WTC11 (cell line): Measurements from ENCODE around the gene ADRB2. TPM values are rescaled to one million over a fixed set of nuclear protein-coding genes. Genes with fewer than 3 reads are reported as not detected.

Source experiments
- ATAC-seq: fragments of 200-7000 bp; cut with Tn5 transposase; 2 replicates; pipeline ENCODE4 v1.10.0; 2021; ENCODE audit warnings: mild to moderate bottlenecking, moderate library complexity
- CTCF ChIA-PET: fragments of 300-600 bp; sonication (Branson Sonifier 250); formaldehyde crosslinking; loops from one replicate; lab custom pipeline; 2021; ENCODE audit warnings: antibody characterized with exemption; lab: Charles Lee
- POLR2A ChIA-PET: fragments of 350-600 bp; sonication (Branson Sonifier 250); formaldehyde crosslinking; loops from one replicate; lab custom pipeline; 2021; ENCODE audit warnings: antibody characterized with exemption; lab: Charles Lee
- DNase-seq: peaks from one replicate; pipeline ENCODE4 v3.0.0; 2021; ENCODE audit warnings: low spot score
- H3K27ac Mint-ChIP-seq: 2 replicates; pipeline ENCODE4 v1.8.0; 2021; ENCODE audit warnings: mixed read lengths
- H3K27me3 Mint-ChIP-seq: 2 replicates; pipeline ENCODE4 v1.8.0; 2021; ENCODE audit warnings: low read depth, mild to moderate bottlenecking, moderate library complexity, mixed read lengths
- H3K36me3 Mint-ChIP-seq: 2 replicates; pipeline ENCODE4 v1.8.0; 2021; ENCODE audit warnings: mixed read lengths
- H3K4me1 Mint-ChIP-seq: 2 replicates; pipeline ENCODE4 v1.8.0; 2022; ENCODE audit warnings: mixed read lengths
- H3K4me3 Mint-ChIP-seq: 2 replicates; pipeline ENCODE4 v1.8.0; 2021; ENCODE audit warnings: mild to moderate bottlenecking, moderate library complexity, mixed read lengths
- H3K9me3 Mint-ChIP-seq: 2 replicates; pipeline ENCODE4 v1.8.0; 2021; ENCODE audit warnings: mixed read lengths
- ATF1 ChIP-seq: sonication (generic); formaldehyde crosslinking; IDR thresholded peaks from 2 replicates; pipeline ENCODE4 v1.8.1; 2023; ENCODE audit warnings: mild to moderate bottlenecking, moderate library complexity, missing genetic modification reagents
- ATF2 ChIP-seq: sonication (generic); formaldehyde crosslinking; IDR thresholded peaks from 2 replicates; pipeline ENCODE4 v1.8.1; 2022; ENCODE audit warnings: low read depth, missing genetic modification reagents, borderline replicate concordance
- ATF6 ChIP-seq: sonication (generic); formaldehyde crosslinking; IDR thresholded peaks from 2 replicates; pipeline ENCODE4 v1.8.1; 2023; ENCODE audit warnings: mild to moderate bottlenecking, missing genetic modification reagents
- CBFB ChIP-seq: sonication (generic); formaldehyde crosslinking; IDR thresholded peaks from 2 replicates; pipeline ENCODE4 v1.8.1; 2022; ENCODE audit warnings: mild to moderate bottlenecking, low read depth, missing genetic modification reagents
- E2F4 ChIP-seq: sonication (generic); formaldehyde crosslinking; IDR thresholded peaks from 2 replicates; pipeline ENCODE4 v1.8.1; 2022; ENCODE audit warnings: low read depth, mild to moderate bottlenecking, moderate library complexity, missing genetic modification reagents, borderline replicate concordance
- FOXK1 ChIP-seq: sonication (generic); formaldehyde crosslinking; IDR thresholded peaks from 2 replicates; pipeline ENCODE4 v1.8.0; 2022; ENCODE audit warnings: mild to moderate bottlenecking, moderate library complexity, missing genetic modification reagents
- FOXP1 ChIP-seq: sonication (generic); formaldehyde crosslinking; IDR thresholded peaks from 2 replicates; pipeline ENCODE4 v1.8.0; 2022; ENCODE audit warnings: missing genetic modification reagents, mild to moderate bottlenecking, moderate library complexity, borderline replicate concordance
- GTF2I ChIP-seq: fragments of 250-450 bp; sonication (Bioruptor Pico); conservative IDR thresholded peaks from 2 replicates; pipeline ENCODE4 v1.4.0; 2021; ENCODE audit warnings: mild to moderate bottlenecking
- KAT7 ChIP-seq: sonication (generic); formaldehyde crosslinking; IDR thresholded peaks from 2 replicates; pipeline ENCODE4 v1.8.1; 2023; ENCODE audit warnings: missing genetic modification reagents, mild to moderate bottlenecking, borderline replicate concordance
- MXD4 ChIP-seq: fragments of 250-450 bp; sonication (Bioruptor Pico); IDR thresholded peaks from 2 replicates; pipeline ENCODE4 v1.8.0; 2021; ENCODE audit warnings: mild to moderate bottlenecking, moderate library complexity, borderline replicate concordance
- MYBL2 ChIP-seq: sonication (generic); formaldehyde crosslinking; IDR thresholded peaks from 2 replicates; pipeline ENCODE4 v1.8.1; 2023; ENCODE audit warnings: mild to moderate bottlenecking, moderate library complexity, missing genetic modification reagents
- NR3C1 ChIP-seq: sonication (generic); formaldehyde crosslinking; conservative IDR thresholded peaks from 2 replicates; pipeline ENCODE4 v1.8.1; 2023; ENCODE audit warnings: low read depth, mild to moderate bottlenecking, missing genetic modification reagents
- PRDM15 ChIP-seq: sonication (generic); formaldehyde crosslinking; IDR thresholded peaks from 2 replicates; pipeline ENCODE4 v1.8.0; 2022; ENCODE audit warnings: missing genetic modification reagents
- RORB ChIP-seq: fragments of 250-450 bp; sonication (Bioruptor Pico); IDR thresholded peaks from 2 replicates; pipeline ENCODE4 v1.9.0; 2021; ENCODE audit warnings: mild to moderate bottlenecking
- SMAD3 ChIP-seq: sonication (generic); formaldehyde crosslinking; IDR thresholded peaks from 2 replicates; pipeline ENCODE4 v1.8.0; 2022; ENCODE audit warnings: missing genetic modification reagents, mild to moderate bottlenecking, borderline replicate concordance
- ZBTB43 ChIP-seq: sonication (generic); formaldehyde crosslinking; IDR thresholded peaks from 2 replicates; pipeline ENCODE4 v1.8.1; 2023; ENCODE audit warnings: mild to moderate bottlenecking, missing genetic modification reagents
- ZNF281 ChIP-seq: sonication (generic); formaldehyde crosslinking; IDR thresholded peaks from 2 replicates; pipeline ENCODE4 v1.8.0; 2023; ENCODE audit warnings: mild to moderate bottlenecking, missing genetic modification reagents
- ZNF512 ChIP-seq: sonication (generic); formaldehyde crosslinking; IDR thresholded peaks from 2 replicates; pipeline ENCODE4 v1.8.1; 2022; ENCODE audit warnings: missing genetic modification reagents, borderline replicate concordance
- total RNA-seq: library from RNA; stranded (reverse); gene quantifications from 3 replicates; pipeline ENCODE4 v1.2.3, GENCODE V29; 2021
- TF ChIP-seq, protein P1 (sequence below): fragments of 250-450 bp; sonication (Bioruptor Pico); IDR thresholded peaks from 2 replicates; pipeline ENCODE4 v1.9.0; 2021; ENCODE audit warnings: mild to moderate bottlenecking

Gene ADRB2
- total RNA-seq, 1 experiment from 2014 or later, result 1.2 TPM

DNA sequence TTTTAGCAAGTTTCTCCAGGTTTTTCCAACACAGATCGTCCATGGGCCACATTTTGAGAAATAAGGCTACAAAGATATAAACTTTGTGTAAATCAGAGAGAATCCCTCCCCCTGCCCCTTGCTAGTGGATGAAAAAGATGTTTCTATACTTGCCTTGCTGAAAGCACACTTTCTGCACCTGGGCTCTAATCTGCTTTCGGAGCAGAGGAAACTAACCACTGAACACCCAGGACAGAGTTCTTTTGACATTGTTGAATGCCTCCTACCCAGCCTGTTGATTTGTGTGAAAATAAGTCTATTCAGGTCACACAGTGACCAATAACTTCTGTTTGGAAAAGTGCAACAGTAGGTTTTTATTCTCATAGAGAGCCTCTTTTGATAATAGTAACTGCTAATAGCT is 7.5 kb downstream of the ADRB2 start (continued):
- no peak for TF ChIP-seq ATF2 (CRISPR knock-in tag)
- TF ChIP-seq MYBL2 (CRISPR knock-in tag), result no peak
- TF ChIP-seq FOXP1 (CRISPR knock-in tag), result no peak
- no peak for TF ChIP-seq ZNF512

DNA sequence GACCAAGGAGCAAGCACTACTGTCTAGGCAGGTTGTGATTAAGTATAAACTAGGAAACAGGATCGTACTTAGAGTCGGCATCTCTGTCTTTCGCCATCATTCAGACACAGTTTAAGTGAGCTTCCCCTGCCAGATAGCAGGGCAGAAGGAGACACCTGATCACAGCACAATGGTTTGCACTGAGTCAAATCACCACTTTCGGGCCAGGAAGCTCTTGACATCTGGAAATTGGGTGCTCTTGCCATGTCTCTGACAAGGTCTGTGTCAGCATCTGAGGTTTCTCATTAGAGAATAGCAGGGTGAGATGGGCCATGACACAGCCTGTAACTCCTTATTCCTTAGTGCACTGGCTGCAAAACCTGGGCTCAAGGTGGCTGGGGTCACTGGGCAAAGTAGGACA is 8.3 kb downstream of the ADRB2 start:
- H3K9me3 Mint-ChIP-seq, result no peaks in the 10 kb centered on the region
- H3K27me3 Mint-ChIP-seq, result peaks cover 2% of the 10 kb centered on the region; the same call in 1 of the 2 replicates
- no peak for ATAC-seq
- no peaks in the 10 kb centered on the region for H3K36me3 Mint-ChIP-seq
- TF ChIP-seq ATF1 (CRISPR knock-in tag) (no peak), MXD4 (CRISPR knock-in tag) (no peak), RORB (no peak), E2F4 (CRISPR knock-in tag) (no peak), KAT7 (no peak), GTF2I (CRISPR knock-in tag) (no peak), SMAD3 (CRISPR knock-in tag) (no peak), NR3C1 (CRISPR knock-in tag) (no peak), ZBTB43 (CRISPR knock-in tag) (no peak), PRDM15 (CRISPR knock-in tag) (no peak), CBFB (CRISPR knock-in tag) (no peak), ATF6 (no peak), ZNF281 (CRISPR knock-in tag) (no peak), FOXK1 (CRISPR knock-in tag) (no peak)
- TF ChIP-seq, protein P1, sequence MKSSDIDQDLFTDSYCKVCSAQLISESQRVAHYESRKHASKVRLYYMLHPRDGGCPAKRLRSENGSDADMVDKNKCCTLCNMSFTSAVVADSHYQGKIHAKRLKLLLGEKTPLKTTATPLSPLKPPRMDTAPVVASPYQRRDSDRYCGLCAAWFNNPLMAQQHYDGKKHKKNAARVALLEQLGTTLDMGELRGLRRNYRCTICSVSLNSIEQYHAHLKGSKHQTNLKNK (CRISPR knock-in tag), result no peak
- H3K4me3 Mint-ChIP-seq, result no peak overlapping the region
- H3K4me1 Mint-ChIP-seq, result peaks cover 22% of the 10 kb centered on the region
- DNase-seq, result no peak
- ChIA-PET CTCF (interaction anchor here (1.6 kb wide), 1 partner anchor 123 kb away, joined by 5 read pairs; no protein-coding TSS in a partner anchor), POLR2A (no interaction called here)
- no peak overlapping the region for H3K27ac Mint-ChIP-seq
